Measurements from ENCODE around the gene LAMA3.

LAMA3 gene

DNA sequence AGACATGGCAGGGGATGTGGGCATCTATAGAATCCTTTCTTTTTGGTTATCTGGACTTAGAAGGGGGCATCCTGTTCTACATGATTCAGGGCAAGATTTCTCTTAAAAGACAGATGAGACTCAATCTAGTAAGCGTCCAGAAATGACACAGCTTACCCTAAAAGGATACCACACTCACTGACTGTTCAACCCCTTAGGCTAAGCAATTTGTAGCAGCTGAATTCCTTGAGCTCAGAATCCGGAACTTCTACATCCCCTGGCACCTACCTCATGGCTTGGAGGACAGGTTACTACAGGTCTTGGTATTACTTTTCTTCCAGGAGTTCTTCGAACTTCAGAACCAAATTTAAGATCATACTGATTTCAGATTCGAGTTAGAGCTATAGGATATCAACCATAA, 138.4 kb downstream of the LAMA3 start:
- DNase-seq: no peak

DNA sequence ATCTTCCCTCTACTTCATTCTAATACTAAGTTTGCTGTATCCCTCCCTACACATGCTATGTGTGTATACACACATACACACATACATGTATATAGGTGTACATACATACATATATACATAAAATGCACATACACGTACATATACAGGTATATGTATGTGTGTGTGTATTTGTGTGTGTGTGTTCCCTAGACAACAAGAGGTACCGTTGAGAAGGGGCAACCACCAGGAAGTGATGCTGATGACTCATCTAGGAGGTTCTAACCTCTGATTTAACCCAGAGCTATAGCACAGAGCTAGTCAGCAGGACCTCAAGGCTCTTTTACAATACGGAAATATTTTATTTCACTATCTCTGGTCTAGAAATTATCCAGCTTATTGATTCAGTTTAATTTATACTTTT, 139.2 kb downstream of the LAMA3 start:
- DNase-seq: peak in 4 of 6 experiments; percentile 11 to 58 (median 44)

DNA sequence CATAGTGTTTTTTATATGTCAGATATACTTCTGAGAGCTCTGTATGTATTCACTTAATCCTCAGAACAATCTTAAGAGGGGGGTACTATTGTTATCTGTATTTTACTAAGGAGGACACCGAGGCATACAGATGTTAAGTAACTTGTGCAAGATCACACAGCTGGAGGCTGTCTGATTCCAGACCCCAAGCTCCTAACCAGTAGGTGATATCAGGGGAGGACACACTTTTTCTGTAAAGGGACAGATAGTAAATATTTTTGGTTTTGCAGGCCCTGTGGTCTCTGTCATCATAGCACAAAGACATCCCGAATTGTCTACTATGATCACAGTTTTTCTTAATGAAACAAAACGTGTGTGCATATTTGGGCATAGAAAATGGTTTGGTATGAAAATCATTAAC, 143.7 kb downstream of the LAMA3 start:
- no peak for DNase-seq

DNA sequence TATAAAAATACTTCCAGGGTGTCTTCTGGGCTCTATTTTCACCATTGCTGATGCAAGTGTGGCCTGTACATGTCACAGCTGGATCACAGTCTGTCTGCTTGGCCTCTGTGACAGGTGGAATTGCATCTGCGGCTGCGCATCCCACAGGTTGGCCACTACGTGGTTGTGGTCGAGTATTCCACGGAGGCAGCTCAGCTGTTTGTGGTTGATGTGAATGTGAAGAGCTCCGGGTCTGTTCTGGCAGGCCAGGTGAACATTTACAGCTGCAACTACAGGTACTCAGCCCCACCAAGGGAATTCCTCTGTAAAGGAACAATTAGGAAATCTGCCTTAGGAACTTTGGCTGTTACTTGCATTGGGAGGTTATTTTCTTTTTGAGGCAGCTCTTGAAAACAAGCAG, 144.5 kb downstream of the LAMA3 start:
- no peak for DNase-seq

DNA sequence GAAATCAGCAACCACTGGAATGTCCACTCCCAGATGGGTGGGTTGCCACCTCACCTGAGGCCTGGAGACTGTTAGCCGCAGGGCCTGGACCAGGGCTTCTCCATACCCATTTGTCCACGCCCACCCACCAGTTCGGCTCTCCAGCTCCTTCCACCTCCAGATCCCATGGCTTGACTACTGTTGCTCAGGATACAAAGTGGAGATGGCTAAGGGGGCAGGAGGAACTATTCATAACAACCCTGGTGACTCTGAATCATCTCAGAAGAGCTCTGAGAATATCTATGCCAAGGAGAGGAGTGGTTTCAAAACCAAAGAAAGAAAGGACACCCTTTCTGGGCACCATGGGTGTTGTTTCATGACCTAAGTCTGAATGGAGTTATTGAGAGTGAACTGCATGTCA, 145.8 kb downstream of the LAMA3 start:
- DNase-seq: no peak

DNA sequence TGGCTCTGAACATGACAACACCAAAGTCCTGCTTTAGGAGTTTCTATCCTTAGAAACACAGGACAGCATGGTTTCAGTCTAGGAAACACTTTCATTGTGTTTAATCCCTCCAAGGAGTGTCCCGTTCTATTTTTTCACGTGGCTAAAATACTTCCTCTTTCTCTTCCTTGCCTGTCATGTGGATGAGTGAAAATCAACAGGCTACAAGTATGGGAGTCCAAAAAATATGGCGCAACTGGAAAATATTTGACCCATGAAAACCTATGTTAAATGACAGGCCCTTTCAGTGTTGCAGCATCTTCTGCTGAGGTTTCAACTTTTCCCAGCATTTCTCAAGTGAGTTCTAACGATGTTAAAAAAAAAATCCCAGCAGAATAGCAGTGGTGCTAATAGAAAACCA, 146.3 kb downstream of the LAMA3 start:
- DNase-seq: no peak

DNA sequence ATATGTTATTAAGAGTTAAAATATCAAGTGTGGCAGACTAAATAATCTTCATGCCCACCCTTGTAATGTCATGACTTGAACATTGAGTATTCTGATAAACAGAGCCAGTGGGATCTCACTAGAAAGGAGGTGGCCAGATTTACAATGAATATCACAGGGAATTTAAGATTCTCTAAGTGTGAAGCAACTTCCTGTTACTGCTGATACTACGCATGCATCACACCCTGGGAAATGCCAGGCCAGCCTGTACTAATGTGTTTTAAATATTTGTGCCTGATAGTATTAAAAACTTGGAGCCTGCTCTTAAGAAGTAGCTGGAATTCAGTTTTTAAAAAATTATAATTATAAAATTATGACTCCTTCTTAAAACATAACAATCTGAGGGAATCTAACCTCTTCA, 148.3 kb downstream of the LAMA3 start:
- no peak for DNase-seq

DNA sequence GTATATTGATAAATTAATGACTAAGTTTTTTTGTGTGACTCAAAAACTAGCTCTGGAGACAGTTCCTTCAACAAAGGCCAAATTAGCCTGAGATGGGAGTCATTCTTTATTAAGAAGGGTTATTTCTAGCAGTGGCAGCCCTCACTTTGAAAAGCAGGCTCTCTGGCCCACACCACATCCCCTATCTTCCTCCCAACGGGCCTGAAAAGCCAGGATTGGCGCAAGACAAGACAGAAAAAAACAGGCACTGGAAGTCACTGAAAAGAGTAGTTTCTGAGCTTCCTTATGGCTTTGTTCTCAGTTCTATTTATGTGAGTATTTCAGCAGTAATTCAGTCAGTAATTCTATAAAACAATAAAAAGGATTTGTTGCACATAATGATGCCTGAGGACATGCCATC, 149.0 kb downstream of the LAMA3 start:
- DNase-seq: no peak

DNA sequence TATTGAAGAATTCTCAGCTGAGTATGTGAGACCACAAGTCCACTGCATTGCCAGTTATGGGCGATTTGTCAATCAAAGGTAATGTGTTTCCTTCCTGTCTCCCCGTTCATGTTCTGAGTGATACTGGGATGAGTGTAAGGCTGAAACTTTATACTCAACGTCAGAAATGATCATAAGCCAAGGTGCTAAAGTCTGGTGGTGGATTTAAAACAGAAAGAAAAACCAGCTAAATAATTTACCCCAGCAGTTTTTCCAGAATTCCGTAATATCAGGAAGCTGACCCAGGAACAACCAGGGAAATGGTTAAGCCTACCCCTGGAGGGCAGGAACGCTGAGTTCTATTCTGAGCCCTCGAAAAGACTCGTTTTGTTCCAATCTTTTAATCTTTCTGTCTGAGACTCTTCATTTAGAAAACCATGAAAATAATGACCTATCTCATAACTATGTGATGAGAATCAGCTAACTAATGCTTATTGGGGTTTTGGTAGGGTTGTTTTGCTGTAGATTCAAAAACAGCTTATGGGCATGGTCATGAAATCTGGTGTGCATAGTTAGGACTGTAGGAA, 149.6 kb downstream of the LAMA3 start:
- no peak for DNase-seq

DNA sequence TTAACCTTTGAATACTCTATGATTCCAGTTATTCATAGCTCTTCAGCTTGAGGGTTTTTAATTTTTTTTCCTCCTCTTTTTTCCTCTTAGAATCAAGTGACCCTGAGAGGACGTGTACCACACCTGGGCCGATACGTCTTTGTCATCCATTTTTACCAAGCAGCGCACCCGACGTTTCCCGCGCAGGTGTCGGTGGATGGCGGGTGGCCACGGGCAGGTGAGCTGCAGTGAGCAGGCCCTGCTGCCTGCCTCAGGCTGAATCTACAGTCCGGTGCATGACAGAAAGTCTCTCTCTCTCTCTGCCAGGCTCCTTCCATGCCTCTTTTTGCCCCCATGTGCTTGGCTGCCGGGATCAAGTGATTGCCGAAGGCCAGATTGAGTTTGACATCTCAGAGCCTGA, 153.1 kb downstream of the LAMA3 start:
- no peak for DNase-seq

DNA sequence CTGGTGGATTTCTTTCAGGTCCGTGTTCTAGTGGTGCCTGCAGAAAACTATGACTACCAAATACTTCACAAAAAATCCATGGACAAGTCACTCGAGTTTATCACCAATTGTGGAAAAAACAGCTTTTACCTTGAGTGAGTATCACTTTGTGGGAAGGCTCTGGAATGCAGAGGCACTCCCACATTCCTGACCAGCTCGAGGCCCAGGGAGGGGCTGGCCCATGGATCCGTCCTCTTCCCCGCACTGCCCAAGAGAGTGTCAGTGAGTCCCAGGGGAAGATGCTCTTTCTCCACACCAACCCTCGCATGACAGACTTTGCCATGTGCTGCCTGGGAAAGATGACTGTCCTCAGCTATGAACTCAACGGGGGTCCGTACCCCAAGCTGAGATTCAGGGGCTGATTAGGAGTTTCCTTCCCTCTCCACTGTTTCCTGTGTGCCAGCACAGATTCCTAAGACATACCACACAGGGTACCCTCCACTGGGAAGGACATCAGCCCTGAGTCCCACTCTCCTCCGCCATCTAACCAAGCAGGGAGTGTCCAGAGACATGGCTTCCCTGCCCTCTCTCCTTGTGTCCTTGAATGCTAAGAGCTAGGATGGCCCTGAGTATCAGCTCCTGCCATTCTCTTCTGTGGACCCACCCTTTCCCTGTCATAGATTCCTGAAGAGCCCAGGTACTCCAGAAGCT, 155.9 kb downstream of the LAMA3 start:
- DNase-seq: no peak

DNA sequence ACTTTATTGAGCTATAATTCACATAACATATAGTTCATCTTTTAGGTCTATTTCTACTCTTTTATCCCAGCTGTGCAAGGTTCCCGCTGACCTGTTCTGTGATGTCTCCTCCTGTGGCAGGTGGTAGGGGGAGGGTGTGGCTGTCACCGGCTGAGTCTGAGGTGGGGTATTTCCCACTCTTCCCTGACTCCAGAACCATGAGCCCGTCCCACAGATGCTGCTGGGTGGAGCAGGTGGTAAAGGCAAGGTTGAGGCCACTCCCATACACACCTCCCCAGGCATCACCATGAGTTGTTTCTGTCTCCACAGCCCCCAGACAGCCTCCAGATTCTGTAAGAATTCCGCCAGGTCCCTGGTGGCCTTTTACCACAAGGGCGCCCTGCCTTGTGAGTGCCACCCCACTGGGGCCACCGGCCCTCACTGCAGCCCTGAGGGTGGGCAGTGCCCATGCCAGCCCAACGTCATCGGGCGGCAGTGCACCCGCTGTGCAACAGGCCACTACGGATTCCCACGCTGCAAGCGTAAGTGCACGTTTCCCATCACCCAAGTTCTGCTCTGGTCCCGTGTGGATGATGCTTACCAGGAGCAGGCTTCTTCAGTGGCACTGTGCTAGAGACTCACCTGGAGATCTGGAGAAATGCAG, 156.9 kb downstream of the LAMA3 start:
- no peak for DNase-seq

DNA sequence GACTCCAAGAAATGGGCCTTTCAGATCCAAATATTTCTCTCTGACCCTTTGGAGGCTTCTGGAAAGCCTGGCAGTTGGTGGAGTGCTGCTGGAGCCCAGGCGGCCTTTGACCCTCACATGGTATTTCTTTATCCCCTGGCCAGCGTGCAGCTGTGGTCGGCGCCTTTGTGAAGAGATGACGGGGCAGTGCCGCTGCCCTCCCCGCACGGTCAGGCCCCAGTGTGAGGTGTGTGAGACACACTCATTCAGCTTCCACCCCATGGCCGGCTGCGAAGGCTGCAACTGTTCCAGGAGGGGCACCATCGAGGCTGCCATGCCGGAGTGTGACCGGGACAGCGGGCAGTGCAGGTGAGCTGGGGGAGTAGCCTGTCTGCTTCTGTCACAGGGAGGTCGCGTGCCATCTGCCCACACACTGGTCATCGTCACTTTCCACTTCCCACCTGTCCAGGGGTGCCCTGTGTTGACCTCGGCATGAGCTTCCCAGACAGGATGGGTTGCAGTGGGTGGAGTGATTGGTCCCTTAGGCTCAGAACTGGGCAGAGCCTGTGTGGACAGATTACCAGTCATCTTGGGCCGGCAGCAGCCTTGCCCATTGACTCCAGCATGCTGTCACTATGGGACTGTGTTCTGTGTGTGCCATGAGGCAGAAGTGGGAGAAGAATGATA, 158.2 kb downstream of the LAMA3 start:
- no peak for DNase-seq

DNA sequence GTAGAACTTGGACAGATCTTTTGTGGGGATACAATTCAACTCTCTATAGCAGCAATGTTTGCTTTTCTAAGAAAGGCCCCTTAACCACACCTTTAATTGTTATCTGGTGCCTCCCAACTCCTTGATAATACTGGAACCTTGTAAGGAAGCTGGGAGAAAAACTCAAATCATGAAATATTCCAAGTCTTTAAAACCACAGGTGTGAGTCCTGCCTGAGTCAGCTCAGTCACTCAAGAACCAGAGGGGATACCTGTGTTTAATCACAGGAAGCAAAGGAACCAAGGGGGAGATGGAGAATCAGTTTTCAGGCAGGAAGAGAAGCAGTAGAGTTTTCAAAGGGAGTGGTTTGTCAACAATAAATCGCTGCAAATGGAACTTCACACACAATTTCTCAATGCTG, 159.9 kb downstream of the LAMA3 start:
- DNase-seq: no peak

DNA sequence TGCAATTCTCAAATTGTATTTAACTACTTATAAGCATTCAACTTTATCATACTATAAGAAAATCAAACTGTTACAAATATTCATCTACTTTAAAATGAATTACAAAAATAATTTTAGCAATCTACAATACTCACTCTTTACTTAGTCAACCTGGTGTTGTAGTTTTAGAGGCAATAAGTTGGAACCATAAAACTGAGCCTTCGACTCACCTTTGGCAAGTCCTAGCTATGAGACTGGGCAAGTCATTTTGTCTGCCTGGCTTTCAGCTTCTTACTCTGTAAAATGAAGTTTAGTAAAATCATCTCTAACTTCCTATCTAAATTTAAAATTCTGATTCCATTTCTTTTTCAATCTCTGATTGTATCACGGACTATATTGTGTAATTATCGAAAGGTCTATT, 161.0 kb downstream of the LAMA3 start:
- no peak for DNase-seq

DNA sequence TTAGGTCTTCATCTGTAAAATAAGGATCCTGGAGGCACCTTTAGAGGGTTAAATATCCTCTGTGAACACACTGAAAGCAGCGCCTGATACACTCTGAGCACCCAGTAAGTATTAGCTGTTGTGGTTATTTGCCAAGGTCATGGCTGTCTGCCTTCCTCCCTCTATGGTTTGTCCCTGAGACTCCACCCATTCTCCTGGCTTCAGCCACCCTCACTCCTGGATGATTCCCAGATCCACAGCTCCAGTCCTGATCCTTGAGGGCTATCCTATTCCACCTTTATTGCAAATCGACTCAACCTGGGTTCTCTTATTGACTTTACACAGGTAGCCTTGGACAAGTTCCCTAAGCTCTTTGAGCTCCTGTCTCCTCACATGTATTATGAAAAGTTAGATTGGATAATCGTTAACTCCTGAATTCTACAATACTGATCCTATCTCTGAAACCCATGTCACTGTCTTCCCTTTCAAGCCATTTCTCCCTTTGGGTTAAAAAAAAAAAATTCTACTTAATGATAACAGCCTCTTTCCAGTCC, 162.3 kb downstream of the LAMA3 start:
- no peak for DNase-seq

DNA sequence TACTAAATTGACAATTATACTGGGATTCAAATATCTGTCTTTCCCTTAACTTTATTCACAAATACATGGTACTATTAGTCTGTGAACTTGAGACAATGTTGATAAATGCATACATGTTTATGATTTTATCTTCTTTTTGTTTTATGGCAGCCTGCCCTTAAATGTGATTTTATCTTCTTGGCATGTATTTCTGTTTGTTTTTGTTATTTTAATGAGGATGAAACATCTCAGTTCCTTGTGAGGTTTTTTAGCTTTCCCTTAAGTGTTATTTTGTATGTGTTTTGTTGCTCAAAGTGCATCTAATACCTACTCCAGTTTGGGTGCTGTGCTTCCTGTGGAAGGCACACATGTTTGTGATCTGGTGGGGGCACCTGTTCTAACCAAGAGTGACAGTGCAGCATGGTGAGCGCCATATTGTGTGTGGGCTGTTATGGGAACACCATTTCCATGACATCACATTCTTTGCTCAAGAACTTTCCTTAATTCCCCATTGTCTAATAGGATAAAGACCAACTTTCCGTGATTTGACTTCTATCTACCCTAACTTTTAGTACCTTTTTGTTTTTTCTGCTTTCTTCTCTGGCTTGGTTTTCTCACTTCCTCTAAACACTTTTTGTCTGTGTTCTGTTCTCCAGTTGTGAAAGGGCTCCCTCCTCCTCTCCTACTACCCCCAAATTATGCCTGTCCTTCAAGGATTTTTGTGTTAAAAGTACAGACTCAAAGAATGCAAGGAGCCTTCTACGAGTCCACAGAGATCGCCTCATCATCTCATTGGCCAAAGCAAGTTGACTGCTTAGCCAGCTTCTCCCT, 163.2 kb downstream of the LAMA3 start:
- DNase-seq: no peak

DNA sequence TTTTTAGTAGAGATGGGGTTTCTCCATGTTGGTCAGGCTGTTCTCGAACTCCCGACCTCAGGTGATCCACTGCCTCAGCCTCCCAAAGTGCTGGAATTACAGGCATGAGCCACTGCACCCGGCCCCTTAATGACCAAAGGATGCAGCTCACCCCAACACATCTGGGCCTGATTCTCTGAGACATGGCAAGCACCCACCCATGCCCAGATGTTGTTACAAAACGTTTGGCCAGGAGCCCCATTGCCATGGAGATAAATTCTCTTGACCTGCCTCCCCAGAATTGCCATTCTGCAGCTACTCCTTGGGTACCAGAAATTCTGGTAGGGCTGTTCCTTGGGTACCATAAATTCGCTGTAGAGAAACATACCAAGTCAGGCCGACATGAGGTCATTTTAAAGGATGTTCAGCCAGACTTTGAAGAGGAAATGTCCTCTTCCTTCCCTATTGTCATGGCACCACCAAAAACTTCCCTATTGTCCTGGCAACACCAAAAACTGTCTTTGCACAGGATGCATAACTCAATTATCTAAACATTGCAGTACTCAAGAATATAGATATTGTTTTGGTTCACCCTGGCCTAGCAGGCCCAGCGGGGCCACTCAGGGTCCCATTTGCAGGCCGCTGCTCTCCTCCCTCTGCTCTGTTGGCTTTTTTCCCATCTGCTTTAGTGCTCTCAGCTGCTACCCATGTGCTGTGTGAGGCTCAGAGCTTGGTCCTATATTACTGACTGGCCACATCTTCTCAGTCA, 164.4 kb downstream of the LAMA3 start:
- DNase-seq: no peak

DNA sequence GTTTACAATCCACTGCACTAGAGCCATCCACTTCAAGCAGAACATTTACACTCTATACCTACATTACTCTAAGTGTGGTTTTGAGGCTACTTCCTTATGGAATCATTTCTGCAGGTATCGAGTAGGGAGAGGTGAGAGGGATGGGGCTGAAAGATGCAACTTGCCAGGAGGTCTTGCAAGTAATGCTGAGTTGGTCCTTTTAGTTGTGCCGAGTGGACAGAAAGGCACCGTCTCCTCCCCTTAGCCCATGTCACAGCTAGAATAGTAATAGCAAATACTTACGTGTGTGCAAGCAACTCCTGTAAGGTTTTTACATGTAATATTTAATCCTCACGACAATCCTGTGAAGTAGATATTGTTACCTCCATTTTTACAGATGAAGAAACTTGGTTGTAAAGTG, 166.5 kb downstream of the LAMA3 start:
- DNase-seq: no peak

DNA sequence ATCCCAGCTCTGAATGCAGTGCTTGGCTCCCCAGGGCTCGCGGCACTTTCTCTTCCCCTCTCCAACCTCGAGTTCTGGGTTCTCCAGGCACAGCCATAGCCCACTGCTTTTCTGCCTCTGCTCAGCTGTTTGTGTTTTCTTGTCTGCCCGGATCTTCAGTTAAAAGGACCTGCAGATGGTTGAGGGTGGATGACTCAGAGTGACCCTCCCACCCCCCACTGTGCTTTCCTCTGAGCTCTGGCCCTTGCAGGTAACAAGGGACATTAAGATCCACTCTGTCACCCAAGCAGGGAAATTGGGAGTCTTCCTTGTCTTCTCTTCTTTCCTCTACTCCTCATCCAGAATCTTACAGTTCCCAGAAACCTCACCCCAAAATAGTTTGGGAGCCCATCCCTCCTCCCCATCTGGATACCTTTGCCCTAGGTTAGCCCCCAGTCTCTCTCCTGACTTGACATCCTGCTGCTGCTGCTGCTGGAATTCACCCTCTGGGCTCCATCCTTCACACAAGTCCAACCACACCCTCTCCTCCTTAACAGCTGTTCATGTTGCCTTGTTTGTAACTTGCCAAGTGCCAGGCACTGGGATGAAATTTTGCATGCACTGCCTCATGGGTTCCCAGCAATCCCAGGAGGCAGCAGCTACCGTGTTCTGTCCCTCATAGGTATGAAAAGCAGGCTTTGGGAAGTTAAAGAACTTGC, 167.4 kb downstream of the LAMA3 start:
- no peak for DNase-seq

DNA sequence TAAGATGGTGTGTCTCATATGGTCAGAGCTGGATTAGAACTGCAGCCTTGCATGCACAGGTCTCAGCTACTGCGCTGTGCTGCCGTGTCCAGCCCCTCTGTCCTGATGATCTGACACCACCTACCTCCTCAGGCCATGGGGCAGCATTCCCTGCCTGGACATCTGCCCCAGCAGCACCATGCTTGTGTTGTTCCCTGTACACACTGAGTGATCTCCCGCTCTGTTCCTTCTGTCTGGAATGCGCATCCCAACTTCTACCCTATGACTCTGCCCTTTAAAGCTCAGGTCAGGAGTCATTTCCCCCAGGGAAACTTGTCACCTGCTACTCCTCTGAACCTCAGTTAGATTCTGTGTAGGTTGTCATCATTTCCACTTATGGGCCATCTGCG, 167.9 kb downstream of the LAMA3 start:
- no peak for DNase-seq

DNA sequence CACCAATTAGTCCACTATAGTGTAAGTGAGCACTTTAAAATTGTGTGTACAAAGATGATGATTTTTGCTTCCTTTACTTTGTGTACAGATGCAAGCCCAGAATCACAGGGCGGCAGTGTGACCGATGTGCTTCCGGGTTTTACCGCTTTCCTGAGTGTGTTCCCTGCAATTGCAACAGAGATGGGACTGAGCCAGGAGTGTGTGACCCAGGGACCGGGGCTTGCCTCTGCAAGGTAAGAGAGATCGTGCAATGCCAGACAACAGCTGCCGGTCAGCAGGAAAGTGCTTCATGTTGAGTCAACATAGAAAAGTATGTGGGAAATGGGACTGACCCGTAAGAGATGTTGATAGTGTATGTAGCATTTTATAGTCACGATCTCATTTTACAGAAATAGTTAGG, 168.5 kb downstream of the LAMA3 start:
- no peak for DNase-seq
